Vagina (tissue), 2 donors: ENCODE results near the gene CABP1.

Experiments
- POLR2A ChIP-seq, 2 donors: fragments of 450-650 bp; IDR thresholded peaks; one replicate each; pipeline ENCODE4 v1.6.1; 2017; ENCODE audit warnings: antibody characterized with exemption in 2 of 2, mild to moderate bottlenecking in 2 of 2, moderate library complexity in 2 of 2
- POLR2AphosphoS5 ChIP-seq, 2 donors: sonication (generic); formaldehyde crosslinking; IDR thresholded peaks; one replicate each; pipeline ENCODE4 v1.9.0; 2017; ENCODE audit warnings: antibody characterized with exemption in 2 of 2, mild to moderate bottlenecking in 2 of 2, low read depth in 1 of 2; ENCODE audit not compliant: insufficient read depth in 1 of 2
- TF ChIP-seq, protein P1 (sequence below), 3 experiments: fragments of 450-650 bp in 2 of 3; fragments of 200-600 bp in 1 of 3; sonication (generic) in 1 of 3; IDR thresholded peaks; one replicate each; pipeline ENCODE4 v1.5.1; 2017 to 2019; ENCODE audit warnings: antibody characterized with exemption in 3 of 3, mild to moderate bottlenecking in 2 of 3, moderate library complexity in 2 of 3

- TF ChIP-seq, protein P1, sequence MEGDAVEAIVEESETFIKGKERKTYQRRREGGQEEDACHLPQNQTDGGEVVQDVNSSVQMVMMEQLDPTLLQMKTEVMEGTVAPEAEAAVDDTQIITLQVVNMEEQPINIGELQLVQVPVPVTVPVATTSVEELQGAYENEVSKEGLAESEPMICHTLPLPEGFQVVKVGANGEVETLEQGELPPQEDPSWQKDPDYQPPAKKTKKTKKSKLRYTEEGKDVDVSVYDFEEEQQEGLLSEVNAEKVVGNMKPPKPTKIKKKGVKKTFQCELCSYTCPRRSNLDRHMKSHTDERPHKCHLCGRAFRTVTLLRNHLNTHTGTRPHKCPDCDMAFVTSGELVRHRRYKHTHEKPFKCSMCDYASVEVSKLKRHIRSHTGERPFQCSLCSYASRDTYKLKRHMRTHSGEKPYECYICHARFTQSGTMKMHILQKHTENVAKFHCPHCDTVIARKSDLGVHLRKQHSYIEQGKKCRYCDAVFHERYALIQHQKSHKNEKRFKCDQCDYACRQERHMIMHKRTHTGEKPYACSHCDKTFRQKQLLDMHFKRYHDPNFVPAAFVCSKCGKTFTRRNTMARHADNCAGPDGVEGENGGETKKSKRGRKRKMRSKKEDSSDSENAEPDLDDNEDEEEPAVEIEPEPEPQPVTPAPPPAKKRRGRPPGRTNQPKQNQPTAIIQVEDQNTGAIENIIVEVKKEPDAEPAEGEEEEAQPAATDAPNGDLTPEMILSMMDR (IDR thresholded peaks at IDR 0.05): no peak
- TF ChIP-seq POLR2A (IDR thresholded peaks at IDR 0.05) (no peak), POLR2AphosphoS5 (IDR thresholded peaks at IDR 0.05; ENCODE audit: insufficient read depth in 1 of 2, low read depth in 1 of 2) (no peak)
Measured at GRCh38 chr12:120610560-120610959, 29.9 kb upstream of the CABP1 start.
